Mesendoderm (in vitro differentiated cells): Measurements from ENCODE around the gene KIAA0753.

ENCODE experiments used
- DNase-seq: peaks from one replicate; pipeline ENCODE4 v3.0.0; 2013
- H2AK5ac ChIP-seq: 2 replicates; pipeline ENCODE4 v1.6.1; 2013; ENCODE audit warnings: low read length, inconsistent platforms
- H2BK120ac ChIP-seq: 2 replicates; pipeline ENCODE4 v1.6.1; 2013; ENCODE audit warnings: low read depth, mild to moderate bottlenecking, low read length, moderate library complexity, mixed read lengths
- H2BK15ac ChIP-seq: replicated peaks from 2 replicates; pipeline ENCODE4 v1.6.1; 2013; ENCODE audit warnings: low read depth, mild to moderate bottlenecking, moderate library complexity
- H2BK5ac ChIP-seq: 2 replicates; pipeline ENCODE4 v1.6.1; 2013; ENCODE audit warnings: low read length, inconsistent platforms
- H3K18ac ChIP-seq: 2 replicates; pipeline ENCODE4 v1.6.1; 2013; ENCODE audit warnings: mild to moderate bottlenecking, low read length, mixed read lengths
- H3K23ac ChIP-seq: one replicate; pipeline ENCODE4 v1.6.1; 2013; ENCODE audit warnings: low read length
- H3K27ac ChIP-seq: 2 replicates; pipeline ENCODE4 v1.5.1; 2013; ENCODE audit warnings: low read depth, mild to moderate bottlenecking, inconsistent platforms, low read length, moderate library complexity
- H3K27me3 ChIP-seq: 2 replicates; pipeline ENCODE4 v1.6.1; 2013; ENCODE audit warnings: low read length, control low read depth, mild to moderate bottlenecking, inconsistent platforms; ENCODE audit not compliant: insufficient read depth, poor library complexity
- H3K36me3 ChIP-seq: 2 replicates; pipeline ENCODE4 v1.6.1; 2013; ENCODE audit warnings: low read length, inconsistent platforms; ENCODE audit not compliant: control insufficient read depth, insufficient read depth
- H3K4ac ChIP-seq: one replicate; pipeline ENCODE4 v1.6.1; 2013; ENCODE audit warnings: low read depth, mild to moderate bottlenecking, low read length, moderate library complexity
- H3K4me1 ChIP-seq: 2 replicates; pipeline ENCODE4 v1.6.1; 2013; ENCODE audit warnings: low read depth, low read length, inconsistent platforms; ENCODE audit not compliant: control insufficient read depth
- H3K4me2 ChIP-seq: 2 replicates; pipeline ENCODE4 v1.6.1; 2013; ENCODE audit warnings: low read length
- H3K4me3 ChIP-seq: 2 replicates; pipeline ENCODE4 v1.5.1; 2013; ENCODE audit warnings: mild to moderate bottlenecking, low read length
- H3K56ac ChIP-seq: one replicate; pipeline ENCODE4 v1.6.1; 2013; ENCODE audit warnings: low read length
- H3K79me1 ChIP-seq: 2 replicates; pipeline ENCODE4 v1.6.1; 2013; ENCODE audit warnings: low read length, inconsistent platforms
- H3K79me2 ChIP-seq: 2 replicates; pipeline ENCODE4 v1.6.1; 2013; ENCODE audit warnings: mild to moderate bottlenecking, low read length; ENCODE audit not compliant: control insufficient read depth, insufficient read depth
- H3K9ac ChIP-seq: 2 replicates; pipeline ENCODE4 v1.6.1; 2013; ENCODE audit warnings: low read length, inconsistent platforms
- H4K5ac ChIP-seq: one replicate; pipeline ENCODE4 v1.6.1; 2013; ENCODE audit warnings: low read length
- H4K8ac ChIP-seq: one replicate; pipeline ENCODE4 v1.6.1; 2013; ENCODE audit warnings: low read depth, mild to moderate bottlenecking, control low read depth, low read length, moderate library complexity
- WGBS: extraction: QIAGEN DNeasy Blood & Tissue Kit; methylation state at CpG from one replicate; pipeline ENCODE4 v1.1.7; 2013; ENCODE audit warnings: low lambda C conversion rate, missing lambda C conversion rate; ENCODE audit not compliant: insufficient coverage; ENCODE audit errors: extremely low coverage; 5-methylcytosine and 5-hydroxymethylcytosine counted together

Gene KIAA0753

GRCh38 chr17:6643451-6644125 is 3.1 kb upstream of the KIAA0753 start:
- no peak overlapping the region for H3K18ac ChIP-seq
- no peak overlapping the region for H2BK120ac ChIP-seq
- H3K4me3 ChIP-seq = no peak overlapping the region
- no peak overlapping the region for H3K27ac ChIP-seq
- no peak overlapping the region for H2BK15ac ChIP-seq
- H2AK5ac ChIP-seq = no peak overlapping the region
- H3K4me1 ChIP-seq = peaks cover 2% of the 10 kb centered on the region
- H2BK5ac ChIP-seq = no peak overlapping the region
- peaks cover 2% of the 10 kb centered on the region for H3K36me3 ChIP-seq
- H3K23ac ChIP-seq = no peak overlapping the region
- DNase-seq = no peak
- H3K56ac ChIP-seq = no peak overlapping the region
- H3K27me3 ChIP-seq = no peaks in the 10 kb centered on the region
- no CpG with 5 or more reads among the region's 5 CpGs for WGBS
- no peak overlapping the region for H3K4ac ChIP-seq
- H3K79me2 ChIP-seq = peaks cover 12% of the 10 kb centered on the region
- H3K9ac ChIP-seq = no peak overlapping the region
- H3K4me2 ChIP-seq = no peak overlapping the region
- H3K79me1 ChIP-seq = peaks cover 10% of the 10 kb centered on the region
- H4K5ac ChIP-seq = no peak overlapping the region
- H4K8ac ChIP-seq = no peak overlapping the region

GRCh38 chr17:6642592-6642991 is 2.1 kb upstream of the KIAA0753 start:
- H2BK15ac ChIP-seq = no peak overlapping the region
- no peaks in the 10 kb centered on the region for H3K27me3 ChIP-seq
- H3K4me3 ChIP-seq = no peak overlapping the region
- H4K8ac ChIP-seq = no peak overlapping the region
- peaks cover 10% of the 10 kb centered on the region for H3K79me2 ChIP-seq
- no peak for DNase-seq
- no peak overlapping the region for H3K9ac ChIP-seq
- peaks cover 12% of the 10 kb centered on the region for H3K79me1 ChIP-seq
- H3K4ac ChIP-seq = no peak overlapping the region
- no peak overlapping the region for H4K5ac ChIP-seq
- no peak overlapping the region for H3K27ac ChIP-seq
- H3K4me1 ChIP-seq = peaks cover 2% of the 10 kb centered on the region
- H3K36me3 ChIP-seq = peaks cover 2% of the 10 kb centered on the region
- no peak overlapping the region for H2BK120ac ChIP-seq
- no peak overlapping the region for H2BK5ac ChIP-seq
- H3K56ac ChIP-seq = no peak overlapping the region
- no CpG with 5 or more reads among the region's 2 CpGs for WGBS
- no peak overlapping the region for H3K23ac ChIP-seq
- no peak overlapping the region for H3K4me2 ChIP-seq
- no peak overlapping the region for H2AK5ac ChIP-seq
- no peak overlapping the region for H3K18ac ChIP-seq

- no peaks in the 10 kb centered on the region for H3K27me3 ChIP-seq
Observed at GRCh38 chr17:6641247-6641863, 844 bp upstream of the KIAA0753 start.

GRCh38 chr17:6639586-6640535 is 650 bp downstream of the KIAA0753 start:
- Histone ChIP-seq H2AK5ac (no peak overlapping the region), H3K27ac (peak overlapping the region; percentile 94), H3K4me1 (peaks cover 2% of the 10 kb centered on the region), H2BK120ac (no peak overlapping the region), H4K5ac (no peak overlapping the region), H3K79me1 (peaks cover 10% of the 10 kb centered on the region), H3K4me3 (peak overlapping the region; percentile 86), H3K56ac (peak overlapping the region; percentile 99), H4K8ac (no peak overlapping the region), H3K79me2 (peaks cover 10% of the 10 kb centered on the region), H3K23ac (no peak overlapping the region), H3K4me2 (peak overlapping the region; percentile 85), H2BK5ac (no peak overlapping the region), H3K18ac (peak overlapping the region; percentile 77), H3K9ac (peak overlapping the region; percentile 97), H3K27me3 (no peaks in the 10 kb centered on the region), H3K4ac (peak overlapping the region; percentile 84), H2BK15ac (no peak overlapping the region), H3K36me3 (no peaks in the 10 kb centered on the region)
- DNase-seq = peak; percentile 68
- WGBS = no CpG with 5 or more reads among the region's 67 CpGs

More at GRCh38 chr17:6641247-6641863, 844 bp upstream of the KIAA0753 start:
- H3K79me2 ChIP-seq = peaks cover 10% of the 10 kb centered on the region
- no peak overlapping the region for H4K8ac ChIP-seq
- no peak overlapping the region for H2BK5ac ChIP-seq
- WGBS = no CpG with 5 or more reads among the region's 20 CpGs
- H3K4me2 ChIP-seq = peak overlapping the region; percentile 58
- H3K4ac ChIP-seq = peak overlapping the region; percentile 25
- H3K27ac ChIP-seq = peak overlapping the region; percentile 62
- H3K36me3 ChIP-seq = peaks cover 2% of the 10 kb centered on the region
- H3K4me1 ChIP-seq = peaks cover 2% of the 10 kb centered on the region
- peak overlapping the region; percentile 86 for H3K9ac ChIP-seq
- peak overlapping the region; percentile 82 for H3K4me3 ChIP-seq
- no peak overlapping the region for H3K18ac ChIP-seq
- peaks cover 12% of the 10 kb centered on the region for H3K79me1 ChIP-seq
- no peak overlapping the region for H3K23ac ChIP-seq
- no peak overlapping the region for H2BK15ac ChIP-seq
- no peak overlapping the region for H2BK120ac ChIP-seq
- peak overlapping the region; percentile 95 for H3K56ac ChIP-seq
- no peak overlapping the region for H2AK5ac ChIP-seq
- DNase-seq = peak; percentile 82
- no peak overlapping the region for H4K5ac ChIP-seq

- Histone ChIP-seq H3K4me1 (peaks cover 2% of the 10 kb centered on the region), H3K9ac (peak overlapping the region; percentile 97), H2BK15ac (no peak overlapping the region), H2BK120ac (no peak overlapping the region), H3K27ac (no peak overlapping the region), H3K4me2 (peak overlapping the region; percentile 85), H2AK5ac (no peak overlapping the region), H3K36me3 (no peaks in the 10 kb centered on the region), H3K79me2 (peaks cover 10% of the 10 kb centered on the region), H3K18ac (no peak overlapping the region), H3K23ac (no peak overlapping the region), H3K4me3 (peak overlapping the region; percentile 86), H4K5ac (no peak overlapping the region), H4K8ac (no peak overlapping the region), H3K27me3 (no peaks in the 10 kb centered on the region), H3K56ac (peak overlapping the region; percentile 99), H2BK5ac (no peak overlapping the region), H3K79me1 (peaks cover 10% of the 10 kb centered on the region), H3K4ac (no peak overlapping the region)
- no CpG with 5 or more reads among the region's 15 CpGs for whole genome bisulfite sequencing
- DNase-seq = no peak
Observed at GRCh38 chr17:6639014-6639585, 1.4 kb downstream of the KIAA0753 start.
